ENCODE results near the gene BAAT.
"Not testable (repeated sequence)": the region's sequence is repeated elsewhere in the genome, so short reads cannot be mapped to it uniquely, and the experiment has no call there.

Gene BAAT

GRCh38 chr9:101337237-101337636, 47.6 kb downstream of the BAAT start:
- H3K4me2 ChIP-seq (ENCODE audit: low read length), result no peak overlapping the region
- H2AFZ ChIP-seq, result no peak overlapping the region
- H3K9ac ChIP-seq, result no peak overlapping the region
- no peak overlapping the region for H3K4me3 ChIP-seq (ENCODE audit: low read depth, low read length)
- no peaks in the 10 kb centered on the region for H3K36me3 ChIP-seq (ENCODE audit: control insufficient read depth, insufficient read depth, low read length)
- no peak for TF ChIP-seq CTCF (IDR thresholded peaks at IDR 0.05)
- H3K4me1 ChIP-seq, result no peaks in the 10 kb centered on the region
- H3K27me3 ChIP-seq (ENCODE audit: control insufficient read depth, insufficient read depth, low read length), result no peaks in the 10 kb centered on the region
- H3K27ac ChIP-seq, result no peak overlapping the region
- no peaks in the 10 kb centered on the region for H3K79me2 ChIP-seq
- H3K9me3 ChIP-seq (ENCODE audit: control insufficient read depth, low read length), result no peaks in the 10 kb centered on the region

GRCh38 chr9:101336091-101336490, 48.7 kb downstream of the BAAT start:
- no peaks in the 10 kb centered on the region for H3K79me2 ChIP-seq
- no peaks in the 10 kb centered on the region for H3K9me3 ChIP-seq (ENCODE audit: control insufficient read depth, low read length)
- H3K4me3 ChIP-seq (ENCODE audit: low read depth, low read length), result no peak overlapping the region
- H3K9ac ChIP-seq, result no peak overlapping the region
- no peak overlapping the region for H3K27ac ChIP-seq
- H3K27me3 ChIP-seq (ENCODE audit: control insufficient read depth, insufficient read depth, low read length), result no peaks in the 10 kb centered on the region
- H3K4me1 ChIP-seq, result no peaks in the 10 kb centered on the region
- H2AFZ ChIP-seq, result no peak overlapping the region
- H3K36me3 ChIP-seq (ENCODE audit: control insufficient read depth, insufficient read depth, low read length), result no peaks in the 10 kb centered on the region
- no peak overlapping the region for H3K4me2 ChIP-seq (ENCODE audit: low read length)
- no peak for TF ChIP-seq CTCF (IDR thresholded peaks at IDR 0.05)

DNA sequence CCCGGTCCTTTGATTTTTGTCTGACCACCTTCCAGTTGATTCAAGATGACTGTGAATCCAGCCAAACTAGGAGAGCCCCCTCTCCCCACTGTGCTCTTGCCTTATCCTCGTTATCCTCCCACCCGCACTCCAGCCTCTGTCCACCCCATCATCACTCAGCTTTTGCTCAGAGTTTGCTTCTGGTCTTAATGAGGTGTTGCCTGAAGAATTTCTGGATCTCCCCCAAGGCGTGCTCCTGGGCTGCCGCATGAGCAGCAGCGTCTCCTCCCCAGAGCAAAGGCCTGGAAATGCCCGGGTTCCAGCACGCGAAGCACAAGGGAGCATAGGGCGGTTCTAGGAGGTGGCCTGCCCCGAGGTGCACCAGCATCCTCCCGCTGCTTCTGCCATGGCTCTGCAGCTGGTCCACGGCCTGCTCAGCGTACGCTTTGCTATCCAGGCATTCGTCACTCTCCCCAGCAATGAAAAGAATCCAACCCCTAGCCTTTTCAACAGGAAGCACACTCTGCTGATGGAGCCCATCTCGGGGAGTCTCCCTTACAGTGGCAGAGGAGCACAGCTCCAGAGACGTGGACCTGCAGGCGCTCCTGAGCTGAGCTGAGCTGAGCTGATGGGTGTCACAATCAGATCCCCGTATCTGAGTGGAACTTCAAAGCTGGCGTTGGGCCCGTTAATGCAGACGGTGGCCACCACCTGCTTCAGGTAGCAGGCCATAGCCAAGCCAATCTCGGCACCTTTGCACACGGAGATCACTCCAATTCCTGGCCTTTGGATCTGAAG, 50.7 kb downstream of the BAAT start:
- H3K4me2 ChIP-seq (ENCODE audit: low read length), result no peak overlapping the region
- H3K36me3 ChIP-seq (ENCODE audit: control insufficient read depth, insufficient read depth, low read length), result no peaks in the 10 kb centered on the region
- no peaks in the 10 kb centered on the region for H3K27me3 ChIP-seq (ENCODE audit: control insufficient read depth, insufficient read depth, low read length)
- H3K4me3 ChIP-seq (ENCODE audit: low read depth, low read length), result no peak overlapping the region
- H3K9me3 ChIP-seq (ENCODE audit: control insufficient read depth, low read length), result no peaks in the 10 kb centered on the region
- no peak overlapping the region for H2AFZ ChIP-seq
- H3K4me1 ChIP-seq, result no peaks in the 10 kb centered on the region
- no peak for TF ChIP-seq CTCF (IDR thresholded peaks at IDR 0.05)
- no peak overlapping the region for H3K9ac ChIP-seq
- no peaks in the 10 kb centered on the region for H3K79me2 ChIP-seq
- H3K27ac ChIP-seq, result no peak overlapping the region

DNA sequence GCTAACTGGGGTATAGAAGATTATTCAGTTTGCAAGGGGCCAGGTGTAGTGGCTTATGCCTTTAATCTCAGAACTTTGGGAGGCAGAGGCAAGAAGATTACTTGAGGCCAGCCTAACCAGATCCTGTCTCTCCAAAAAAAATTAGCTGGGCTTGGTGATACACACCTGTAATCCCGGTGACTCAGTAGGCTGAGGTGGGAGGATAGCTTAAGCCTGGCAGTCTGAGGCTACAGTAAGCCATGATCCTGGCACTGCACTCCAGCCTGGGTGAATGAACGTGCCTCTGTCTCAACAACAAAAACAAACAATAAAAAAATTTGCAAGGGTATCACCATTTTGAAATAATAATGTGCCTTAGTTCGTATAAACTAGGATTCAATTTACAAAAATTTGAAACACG, 51.3 kb downstream of the BAAT start:
- TF ChIP-seq CTCF (IDR thresholded peaks at IDR 0.05), result no peak
- no peak overlapping the region for H3K4me2 ChIP-seq (ENCODE audit: low read length)

GRCh38 chr9:101332362-101332761, 52.4 kb downstream of the BAAT start:
- no peak for TF ChIP-seq CTCF (IDR thresholded peaks at IDR 0.05)
- Histone ChIP-seq H3K9ac (no peak overlapping the region), H3K4me1 (no peaks in the 10 kb centered on the region), H3K9me3 (ENCODE audit: control insufficient read depth, low read length) (no peaks in the 10 kb centered on the region), H3K4me2 (ENCODE audit: low read length) (no peak overlapping the region), H3K27ac (no peak overlapping the region), H3K4me3 (ENCODE audit: low read depth, low read length) (no peak overlapping the region), H2AFZ (no peak overlapping the region), H3K36me3 (ENCODE audit: control insufficient read depth, insufficient read depth, low read length) (no peaks in the 10 kb centered on the region), H3K79me2 (no peaks in the 10 kb centered on the region), H3K27me3 (ENCODE audit: control insufficient read depth, insufficient read depth, low read length) (no peaks in the 10 kb centered on the region)

More for the DNA sequence above, 51.3 kb downstream of the BAAT start:
- Histone ChIP-seq H3K4me1 (no peaks in the 10 kb centered on the region), H3K9me3 (ENCODE audit: control insufficient read depth, low read length) (no peaks in the 10 kb centered on the region), H3K27ac (no peak overlapping the region), H3K9ac (no peak overlapping the region), H3K79me2 (no peaks in the 10 kb centered on the region), H2AFZ (no peak overlapping the region), H3K36me3 (ENCODE audit: control insufficient read depth, insufficient read depth, low read length) (no peaks in the 10 kb centered on the region), H3K27me3 (ENCODE audit: control insufficient read depth, insufficient read depth, low read length) (no peaks in the 10 kb centered on the region), H3K4me3 (ENCODE audit: low read depth, low read length) (no peak overlapping the region)

DNA sequence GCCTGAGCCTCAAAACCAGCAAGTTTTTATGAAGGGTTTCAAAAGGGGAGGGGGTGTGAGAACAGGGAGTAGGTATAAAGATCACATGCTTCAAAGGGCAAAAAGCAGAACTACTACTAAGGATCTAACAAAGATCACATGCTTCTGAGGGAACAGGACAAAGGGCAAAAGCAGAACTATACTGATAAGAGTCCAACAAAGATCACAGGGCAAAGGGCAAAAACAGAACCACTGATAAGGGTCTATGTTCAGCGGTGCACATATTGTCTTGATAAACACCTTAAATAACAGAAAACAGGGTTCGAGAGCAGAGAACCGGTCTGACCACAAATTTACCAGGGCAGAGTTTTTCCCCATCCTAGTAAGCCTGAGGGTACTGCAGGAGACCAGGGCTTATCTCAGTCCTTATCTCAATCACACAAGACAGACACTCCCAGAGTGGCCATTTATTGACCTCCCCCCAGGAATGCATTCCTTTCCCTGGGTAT, 57.3 kb downstream of the BAAT start:
- H3K4me2 ChIP-seq (ENCODE audit: low read length), result not testable (repeated sequence)

More for the DNA sequence above, 57.3 kb downstream of the BAAT start:
- H3K79me2 ChIP-seq; H3K27me3 ChIP-seq (ENCODE audit: control insufficient read depth, insufficient read depth, low read length); H3K36me3 ChIP-seq (ENCODE audit: control insufficient read depth, insufficient read depth, low read length); H3K27ac ChIP-seq; H3K9ac ChIP-seq; H3K4me1 ChIP-seq; H3K4me3 ChIP-seq (ENCODE audit: low read depth, low read length); H2AFZ ChIP-seq; H3K9me3 ChIP-seq (ENCODE audit: control insufficient read depth, low read length): not testable (repeated sequence)
